Ectodermal cell (in vitro differentiated cells): Measurements from ENCODE around the gene FICD.

Source experiments
- H3K27ac ChIP-seq: 2 replicates; pipeline ENCODE4 v1.7.0; 2013; ENCODE audit warnings: mild to moderate bottlenecking, low read depth, low read length; ENCODE audit not compliant: insufficient read depth, poor library complexity, severe bottlenecking
- H3K27me3 ChIP-seq: 2 replicates; pipeline ENCODE4 v1.7.0; 2013; ENCODE audit warnings: mild to moderate bottlenecking, low read length; ENCODE audit not compliant: insufficient read depth, control insufficient read depth, poor library complexity, severe bottlenecking
- H3K36me3 ChIP-seq: one replicate; pipeline ENCODE4 v1.7.0; 2013; ENCODE audit warnings: low read length; ENCODE audit not compliant: control insufficient read depth, insufficient read depth
- H3K4me1 ChIP-seq: one replicate; pipeline ENCODE4 v1.7.0; 2013; ENCODE audit warnings: low read length; ENCODE audit not compliant: control insufficient read depth, insufficient read depth
- H3K4me3 ChIP-seq: 2 replicates; pipeline ENCODE4 v1.7.0; 2013; ENCODE audit warnings: low read depth, low read length, control low read depth; ENCODE audit not compliant: insufficient read depth
- H3K9me3 ChIP-seq: 2 replicates; pipeline ENCODE4 v1.7.0; 2013; ENCODE audit warnings: mild to moderate bottlenecking, low read length, moderate library complexity; ENCODE audit not compliant: control insufficient read depth
- WGBS, 2 experiments: methylation state at CpG; one replicate each; pipeline ENCODE4 v1.1.7; 2013; ENCODE audit warnings: missing lambda C conversion rate in 2 of 2; 5-methylcytosine and 5-hydroxymethylcytosine counted together

The FICD gene

GRCh38 chr12:108565146-108565545 is 50.1 kb downstream of the FICD start:
- H3K4me3 ChIP-seq, result no peak overlapping the region
- 93 to 96% methylated on average over 3 of the region's 3 CpGs for WGBS, 2 experiments
- no peaks in the 10 kb centered on the region for H3K27me3 ChIP-seq
- H3K4me1 ChIP-seq, result peaks cover 4% of the 10 kb centered on the region
- peaks cover 27% of the 10 kb centered on the region for H3K36me3 ChIP-seq
- no peak overlapping the region for H3K27ac ChIP-seq
- no peaks in the 10 kb centered on the region for H3K9me3 ChIP-seq

GRCh38 chr12:108565976-108566375 is 50.9 kb downstream of the FICD start:
- Histone ChIP-seq H3K9me3 (no peaks in the 10 kb centered on the region), H3K36me3 (peaks cover 27% of the 10 kb centered on the region), H3K27me3 (no peaks in the 10 kb centered on the region), H3K27ac (no peak overlapping the region), H3K4me3 (no peak overlapping the region), H3K4me1 (peaks cover 4% of the 10 kb centered on the region)
- 97 to 100% methylated on average over 2 of the region's 2 CpGs for WGBS, 2 experiments

GRCh38 chr12:108566452-108566851 is 51.4 kb downstream of the FICD start:
- Histone ChIP-seq H3K36me3 (peaks cover 27% of the 10 kb centered on the region), H3K4me1 (peaks cover 4% of the 10 kb centered on the region), H3K4me3 (no peak overlapping the region), H3K27ac (no peak overlapping the region), H3K9me3 (no peaks in the 10 kb centered on the region), H3K27me3 (no peaks in the 10 kb centered on the region)
- 93 to 98% methylated on average over 4 of the region's 4 CpGs for WGBS, 2 experiments

- Histone ChIP-seq H3K9me3 (no peaks in the 10 kb centered on the region), H3K4me3 (no peak overlapping the region), H3K4me1 (peaks cover 4% of the 10 kb centered on the region), H3K27me3 (no peaks in the 10 kb centered on the region), H3K27ac (no peak overlapping the region), H3K36me3 (peaks cover 27% of the 10 kb centered on the region)
- 94 to 95% methylated on average over 7 of the region's 7 CpGs for WGBS, 2 experiments
Measured at GRCh38 chr12:108567406-108568337, 52.6 kb downstream of the FICD start.

GRCh38 chr12:108568338-108569154 is 53.5 kb downstream of the FICD start:
- Histone ChIP-seq H3K4me3 (no peak overlapping the region), H3K9me3 (no peaks in the 10 kb centered on the region), H3K4me1 (peaks cover 4% of the 10 kb centered on the region), H3K27ac (no peak overlapping the region), H3K27me3 (no peaks in the 10 kb centered on the region), H3K36me3 (peaks cover 27% of the 10 kb centered on the region)
- 90 to 92% methylated on average over 10 of the region's 10 CpGs for WGBS, 2 experiments
